Choroid plexus epithelial cell (primary cell): ENCODE data around the gene APH1B.
"Not testable (repeated sequence)": the region's sequence is repeated elsewhere in the genome, so short reads cannot be mapped to it uniquely, and the experiment has no call there.

Experiments used
- DNase-seq: peaks from one replicate; pipeline ENCODE4 v3.0.0-alpha.2; 2010; ENCODE audit warnings: low read depth
- H3K4me3 ChIP-seq: 2 replicates; pipeline ENCODE4 v1.5.1; 2011; ENCODE audit warnings: low read depth, mild to moderate bottlenecking, control low read depth, low read length, moderate library complexity
- TF ChIP-seq, protein P1 (sequence below): conservative IDR thresholded peaks from 2 replicates; pipeline ENCODE4 v1.5.1; 2011; ENCODE audit warnings: low read depth, mild to moderate bottlenecking, control low read depth, inconsistent platforms, low read length, moderate library complexity

The APH1B gene

DNA sequence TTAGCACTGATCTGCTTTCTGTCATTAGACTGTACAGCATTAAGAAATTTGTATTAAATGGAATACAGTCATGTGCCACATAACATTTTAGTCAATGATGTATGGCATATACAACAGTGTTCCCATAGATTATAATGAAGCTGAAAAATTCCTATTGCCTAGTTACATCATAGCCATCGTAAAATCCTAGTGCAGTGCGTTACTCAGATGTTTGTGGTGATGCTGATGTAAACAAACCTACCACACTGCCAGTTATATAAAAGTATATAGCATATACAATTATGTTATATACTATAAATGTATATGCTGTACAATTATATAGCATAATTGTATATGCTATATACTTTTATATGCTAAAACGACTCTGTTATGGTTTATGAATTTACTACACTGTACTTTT lies 41.7 kb downstream of the APH1B start:
- H3K4me3 ChIP-seq, result no peak overlapping the region
- TF ChIP-seq, protein P1, sequence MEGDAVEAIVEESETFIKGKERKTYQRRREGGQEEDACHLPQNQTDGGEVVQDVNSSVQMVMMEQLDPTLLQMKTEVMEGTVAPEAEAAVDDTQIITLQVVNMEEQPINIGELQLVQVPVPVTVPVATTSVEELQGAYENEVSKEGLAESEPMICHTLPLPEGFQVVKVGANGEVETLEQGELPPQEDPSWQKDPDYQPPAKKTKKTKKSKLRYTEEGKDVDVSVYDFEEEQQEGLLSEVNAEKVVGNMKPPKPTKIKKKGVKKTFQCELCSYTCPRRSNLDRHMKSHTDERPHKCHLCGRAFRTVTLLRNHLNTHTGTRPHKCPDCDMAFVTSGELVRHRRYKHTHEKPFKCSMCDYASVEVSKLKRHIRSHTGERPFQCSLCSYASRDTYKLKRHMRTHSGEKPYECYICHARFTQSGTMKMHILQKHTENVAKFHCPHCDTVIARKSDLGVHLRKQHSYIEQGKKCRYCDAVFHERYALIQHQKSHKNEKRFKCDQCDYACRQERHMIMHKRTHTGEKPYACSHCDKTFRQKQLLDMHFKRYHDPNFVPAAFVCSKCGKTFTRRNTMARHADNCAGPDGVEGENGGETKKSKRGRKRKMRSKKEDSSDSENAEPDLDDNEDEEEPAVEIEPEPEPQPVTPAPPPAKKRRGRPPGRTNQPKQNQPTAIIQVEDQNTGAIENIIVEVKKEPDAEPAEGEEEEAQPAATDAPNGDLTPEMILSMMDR, result no peak
- DNase-seq, result no peak

DNA sequence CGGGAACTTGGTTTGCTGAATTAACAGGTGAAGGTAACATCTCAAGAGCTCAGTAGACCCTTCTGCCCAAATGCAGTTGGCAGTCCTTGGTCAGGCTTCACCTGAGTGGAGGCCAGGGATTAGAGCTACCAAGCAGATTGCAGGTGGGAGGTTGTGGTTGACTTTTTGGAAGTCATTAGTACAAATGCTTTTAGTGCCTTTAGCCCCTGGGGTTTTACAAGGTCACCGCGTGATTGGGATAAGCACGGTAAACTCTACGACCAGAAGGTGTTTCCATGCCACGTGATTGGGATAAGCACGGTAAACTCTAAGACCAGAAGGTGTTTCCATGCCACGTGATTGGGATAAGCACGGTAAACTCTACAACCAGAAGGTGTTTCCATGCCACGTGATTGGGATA lies 43.0 kb downstream of the APH1B start:
- DNase-seq, H3K4me3 ChIP-seq: not testable (repeated sequence)

DNA sequence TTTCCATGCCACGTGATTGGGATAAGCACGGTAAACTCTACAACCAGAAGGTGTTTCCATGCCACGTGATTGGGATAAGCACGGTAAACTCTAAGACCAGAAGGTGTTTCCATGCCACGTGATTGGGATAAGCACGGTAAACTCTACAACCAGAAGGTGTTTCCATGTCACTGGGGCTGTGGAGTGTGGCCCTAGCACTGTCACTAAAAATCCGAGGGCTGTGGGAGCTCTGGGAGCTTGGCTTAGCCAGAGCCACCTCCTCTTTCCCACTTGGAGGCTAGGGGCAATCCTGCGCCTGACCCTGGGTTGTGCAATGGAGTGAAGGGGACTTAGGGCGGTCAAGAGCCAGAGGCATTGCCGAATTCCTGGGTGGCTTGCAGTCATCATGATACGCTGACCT lies 43.6 kb downstream of the APH1B start:
- not testable (repeated sequence) for DNase-seq

DNA sequence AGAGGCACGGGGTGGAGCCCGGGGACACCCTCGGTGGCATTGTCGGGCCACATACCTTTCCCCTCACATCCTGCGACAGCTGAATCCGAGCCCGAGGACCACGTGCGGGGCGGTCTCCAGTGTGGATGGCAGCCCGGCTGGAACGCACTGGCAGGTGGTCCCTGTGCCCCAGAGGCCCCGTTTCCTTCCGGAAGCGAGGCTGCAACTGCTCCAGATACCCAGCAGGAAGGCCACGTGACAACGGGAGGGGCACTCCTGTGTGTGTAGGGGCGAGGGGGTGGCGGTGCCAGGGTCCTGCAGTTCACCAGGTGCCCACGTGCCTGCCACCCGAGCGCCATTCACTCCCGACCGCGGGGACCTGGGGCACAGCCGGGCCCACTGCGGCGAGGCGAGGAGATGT lies 44.1 kb downstream of the APH1B start:
- no peak for DNase-seq
- TF ChIP-seq, protein P1, result no peak
- no peak overlapping the region for H3K4me3 ChIP-seq

More for the DNA sequence above, 43.6 kb downstream of the APH1B start:
- not testable (repeated sequence) for H3K4me3 ChIP-seq

DNA sequence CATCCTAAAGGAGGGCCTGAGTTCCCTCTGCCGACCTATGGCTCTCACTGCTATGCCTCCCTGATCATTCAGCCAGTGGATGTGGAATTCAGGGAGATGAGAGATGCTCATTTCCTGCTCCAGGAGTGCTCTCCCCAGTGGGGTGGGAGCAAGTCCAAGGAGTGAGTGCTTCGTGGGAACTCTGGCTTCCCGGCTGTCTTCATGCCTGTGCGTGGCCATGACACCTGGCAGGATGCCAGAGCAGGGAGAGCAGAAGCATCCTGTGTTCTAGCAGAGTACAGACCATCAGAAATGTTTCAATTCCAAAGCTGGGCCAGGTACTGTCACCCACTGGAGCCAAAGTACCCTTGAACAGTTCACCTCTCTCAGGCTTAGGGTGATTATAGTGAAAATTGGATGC lies 45.1 kb downstream of the APH1B start:
- H3K4me3 ChIP-seq, result no peak overlapping the region
- TF ChIP-seq, protein P1, result no peak
- DNase-seq, result peak; percentile 62

DNA sequence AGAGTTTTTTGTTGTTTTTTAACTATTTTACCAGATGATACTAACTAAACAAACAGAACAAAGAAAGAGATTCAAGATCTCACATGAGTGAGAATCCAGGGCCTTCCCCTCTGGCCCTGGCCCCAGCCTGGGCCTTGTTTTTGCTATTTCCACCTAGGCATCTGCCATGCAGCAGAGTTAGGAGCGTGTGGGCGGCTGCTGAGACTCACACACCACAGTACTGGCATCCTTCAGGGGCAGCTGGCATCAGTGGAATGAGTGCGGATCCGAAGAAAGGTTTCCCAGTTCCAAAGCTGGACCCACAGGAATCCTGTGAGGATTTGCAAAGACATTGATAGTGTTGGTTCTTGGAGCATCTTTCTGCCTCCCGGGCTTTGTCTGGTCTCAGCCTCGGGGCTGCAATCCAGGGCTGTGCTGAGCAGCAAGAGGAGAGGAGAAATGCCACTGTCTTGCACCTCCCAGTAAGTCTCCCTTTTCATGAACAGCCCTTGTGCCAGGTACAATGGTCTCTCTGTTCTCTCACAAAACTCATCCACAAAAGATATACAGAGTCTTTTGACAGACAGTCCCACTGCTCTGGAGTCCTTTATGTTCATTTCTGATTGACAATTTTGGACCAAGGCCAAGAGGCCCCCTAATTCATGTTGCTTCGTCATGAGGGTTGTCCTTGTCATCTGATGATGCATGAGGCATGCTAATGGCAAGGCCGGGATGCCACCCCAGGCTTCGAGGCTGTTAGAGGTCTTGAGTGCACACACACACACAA lies 46.6 kb downstream of the APH1B start:
- no peak for DNase-seq
- TF ChIP-seq, protein P1, result no peak
- no peak overlapping the region for H3K4me3 ChIP-seq

DNA sequence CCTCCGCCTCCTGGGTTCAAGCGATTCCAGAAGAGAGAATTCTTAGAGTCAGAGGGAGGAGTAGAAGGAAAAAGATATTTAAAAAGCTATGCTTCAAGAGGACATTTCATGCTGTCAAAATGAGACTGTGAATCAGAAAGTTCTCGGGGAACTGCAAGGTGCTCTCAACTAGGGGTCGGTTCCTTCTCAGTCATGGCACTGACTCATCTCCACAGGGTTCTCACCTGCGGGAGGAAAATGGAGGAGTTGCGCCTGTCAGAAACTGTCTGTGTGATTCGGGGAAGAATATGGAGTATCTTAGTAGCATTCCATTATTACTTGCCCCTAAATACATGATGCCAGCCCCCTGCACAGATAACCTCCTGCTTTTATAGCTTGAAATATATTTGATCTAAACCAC lies 47.4 kb downstream of the APH1B start:
- TF ChIP-seq, protein P1, result no peak
- no peak for DNase-seq
- H3K4me3 ChIP-seq, result no peak overlapping the region

DNA sequence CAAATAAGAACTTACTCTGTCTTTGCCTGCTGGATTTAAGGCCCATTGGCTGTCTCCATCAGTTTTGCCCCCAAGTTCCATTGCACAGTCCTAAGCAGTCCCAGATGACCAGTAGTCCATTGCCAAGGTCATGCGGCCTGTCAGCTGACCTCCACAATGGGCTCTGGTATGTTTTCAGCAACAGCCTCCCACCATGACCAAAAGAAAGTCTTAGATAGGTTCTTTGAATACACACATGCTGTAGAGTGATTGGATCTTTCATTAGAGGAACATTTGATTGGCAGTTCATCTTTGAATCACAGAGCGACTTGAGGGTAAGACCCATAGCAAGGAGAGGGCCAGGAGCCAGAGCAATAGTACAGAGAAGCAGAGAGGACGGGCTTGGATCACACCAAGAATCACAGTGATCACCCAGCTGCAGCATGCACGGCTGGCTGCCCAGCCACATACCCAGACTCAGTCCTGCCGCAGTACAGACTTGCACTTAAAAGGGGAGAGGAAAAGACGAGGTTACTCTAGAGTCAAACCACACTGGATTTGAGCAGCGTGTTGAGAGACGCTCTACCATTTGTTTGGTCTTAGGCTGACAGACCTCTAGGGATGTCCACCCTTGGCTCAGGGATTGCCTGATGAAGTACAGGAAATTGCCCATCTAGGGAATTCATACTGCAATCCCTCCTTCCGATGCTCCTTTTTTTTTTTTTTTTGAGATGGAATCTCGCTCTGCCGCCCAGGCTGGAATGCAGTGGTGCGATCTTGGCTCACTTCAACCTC lies 50.4 kb downstream of the APH1B start:
- DNase-seq, result no peak
- TF ChIP-seq, protein P1, result no peak
- H3K4me3 ChIP-seq, result no peak overlapping the region
